ENCODE data around the gene KCNC1. TPM values are rescaled to one million over a fixed set of nuclear protein-coding genes. Genes with fewer than 3 reads are reported as not detected.

KCNC1 gene
- total RNA-seq, 1 experiment from 2014 or later: 0.26 TPM

- DNase-seq: no peak
- Mint-ChIP-seq H3K36me3 (ENCODE audit: insufficient read depth, unreplicated experiment) (no peaks in the 10 kb centered on the region), H3K9me3 (ENCODE audit: low read depth, unreplicated experiment) (peaks cover 2% of the 10 kb centered on the region), H3K4me1 (ENCODE audit: low read depth, unreplicated experiment) (no peaks in the 10 kb centered on the region), H3K27me3 (ENCODE audit: unreplicated experiment) (no peaks in the 10 kb centered on the region), H3K27ac (ENCODE audit: unreplicated experiment) (no peak overlapping the region), H3K4me3 (ENCODE audit: low read depth, unreplicated experiment) (no peak overlapping the region)
- CTCF ChIA-PET: no interaction called here
- intact Hi-C loops (cut with micrococcal nuclease; ENCODE audit: unreplicated experiment): no loop called here
- BruUV-seq (replicated peaks): no TSS peak
- no peak for TF ChIP-seq CTCF (IDR thresholded peaks at IDR 0.05; ENCODE audit: unreplicated experiment)
These were observed 78.2 kb downstream of the KCNC1 start for GRCh38 chr11:17812865-17813187.

DNA sequence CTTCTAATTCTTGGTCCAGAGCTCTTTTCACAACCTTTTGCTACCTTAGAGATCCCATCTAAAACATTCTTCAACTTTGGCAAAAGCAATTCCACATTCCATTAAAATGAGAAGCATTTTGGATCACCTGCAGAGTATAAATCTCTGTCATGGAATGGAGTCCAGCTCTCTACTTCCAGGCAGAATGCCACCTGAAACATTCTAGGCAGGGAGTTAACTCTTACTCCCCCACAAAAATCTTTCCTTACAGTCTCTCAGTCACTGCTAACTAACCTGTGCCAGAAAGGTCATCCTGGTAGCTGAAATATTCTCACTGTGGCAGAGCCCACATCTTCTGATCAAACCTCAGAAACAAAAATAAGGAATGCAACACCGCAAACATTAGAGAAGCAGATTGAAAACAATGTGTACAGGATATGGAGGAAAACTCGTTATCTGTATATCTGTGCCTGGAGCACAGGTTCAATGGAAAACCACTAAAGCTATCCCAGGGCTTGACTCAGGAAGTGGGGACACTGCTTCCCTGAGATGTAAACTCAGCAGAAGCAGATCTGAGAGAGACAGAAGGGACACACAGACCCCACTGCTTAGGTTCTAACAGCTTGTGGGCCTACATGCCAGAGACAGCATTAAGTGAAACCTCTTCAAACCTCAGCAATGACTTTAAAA lies 78.9 kb downstream of the KCNC1 start:
- no TSS peak for BruUV-seq (replicated peaks)
- Mint-ChIP-seq H3K36me3 (ENCODE audit: insufficient read depth, unreplicated experiment) (no peaks in the 10 kb centered on the region), H3K9me3 (ENCODE audit: low read depth, unreplicated experiment) (peaks cover 2% of the 10 kb centered on the region), H3K27ac (ENCODE audit: unreplicated experiment) (no peak overlapping the region), H3K4me3 (ENCODE audit: low read depth, unreplicated experiment) (no peak overlapping the region), H3K4me1 (ENCODE audit: low read depth, unreplicated experiment) (no peaks in the 10 kb centered on the region), H3K27me3 (ENCODE audit: unreplicated experiment) (no peaks in the 10 kb centered on the region)
- intact Hi-C loops (cut with micrococcal nuclease; ENCODE audit: unreplicated experiment): no loop called here
- CTCF ChIA-PET: no interaction called here
- no peak for DNase-seq
- TF ChIP-seq CTCF (IDR thresholded peaks at IDR 0.05; ENCODE audit: unreplicated experiment): no peak

- TF ChIP-seq CTCF (IDR thresholded peaks at IDR 0.05; ENCODE audit: unreplicated experiment): no peak
- BruUV-seq (replicated peaks): no TSS peak
- Mint-ChIP-seq H3K27ac (ENCODE audit: unreplicated experiment) (no peak overlapping the region), H3K36me3 (ENCODE audit: insufficient read depth, unreplicated experiment) (no peaks in the 10 kb centered on the region), H3K9me3 (ENCODE audit: low read depth, unreplicated experiment) (no peaks in the 10 kb centered on the region), H3K27me3 (ENCODE audit: unreplicated experiment) (no peaks in the 10 kb centered on the region), H3K4me3 (ENCODE audit: low read depth, unreplicated experiment) (no peak overlapping the region), H3K4me1 (ENCODE audit: low read depth, unreplicated experiment) (no peaks in the 10 kb centered on the region)
- CTCF ChIA-PET: no interaction called here
- intact Hi-C loops (cut with micrococcal nuclease; ENCODE audit: unreplicated experiment): no loop called here
- no peak for DNase-seq
These were observed 80.0 kb downstream of the KCNC1 start for GRCh38 chr11:17814546-17814945.

- no peak for DNase-seq
- no peak overlapping the region for H3K27ac Mint-ChIP-seq (ENCODE audit: unreplicated experiment)
- no peak overlapping the region for H3K4me3 Mint-ChIP-seq (ENCODE audit: low read depth, unreplicated experiment)
- H3K36me3 Mint-ChIP-seq (ENCODE audit: insufficient read depth, unreplicated experiment): no peaks in the 10 kb centered on the region
- H3K9me3 Mint-ChIP-seq (ENCODE audit: low read depth, unreplicated experiment): no peaks in the 10 kb centered on the region
- no peaks in the 10 kb centered on the region for H3K27me3 Mint-ChIP-seq (ENCODE audit: unreplicated experiment)
- BruUV-seq (replicated peaks): no TSS peak
- intact Hi-C loops (cut with micrococcal nuclease; ENCODE audit: unreplicated experiment): no loop called here
- no peak for TF ChIP-seq CTCF (IDR thresholded peaks at IDR 0.05; ENCODE audit: unreplicated experiment)
- no peaks in the 10 kb centered on the region for H3K4me1 Mint-ChIP-seq (ENCODE audit: low read depth, unreplicated experiment)
- CTCF ChIA-PET: interaction anchor here (0.7 kb wide), 1 partner anchor 27 kb away, joined by 4 read pairs; no protein-coding TSS in a partner anchor
These were observed 81.8 kb downstream of the KCNC1 start for GRCh38 chr11:17816232-17816931.

Measured in Calu3 (cell line).